T-cell (primary cell): ENCODE measurements around the gene PHF10. TPM values are rescaled to one million over a fixed set of nuclear protein-coding genes. Genes with fewer than 3 reads are reported as not detected.

Source experiments
- ATAC-seq, 4 experiments: fragments of 200-7000 bp in 3 of 4; fragments of 150-1000 bp in 1 of 4; cut with Tn5 transposase; replicated peaks in 1 of 4; 1 replicate in 3 of 4; 2 replicates in 1 of 4; pipeline ENCODE4 v1.10.0; 2021; ENCODE audit warnings: moderate library complexity in 3 of 4, mild to moderate bottlenecking in 2 of 4, moderate number of reproducible peaks in 1 of 4
- CTCF ChIA-PET, 2 donors: fragments of 300-600 bp; sonication (Branson Sonifier 250); formaldehyde crosslinking; loops; one replicate each; lab custom pipeline; 2022; ENCODE audit warnings: antibody characterized with exemption in 2 of 2; lab: Charles Lee
- POLR2A ChIA-PET, 2 donors: fragments of 300-600 bp; sonication (Branson Sonifier 250); formaldehyde crosslinking; loops; one replicate each; lab custom pipeline; 2022; ENCODE audit warnings: antibody characterized with exemption in 2 of 2; lab: Charles Lee
- DNase-seq, 35 experiments: peaks; one replicate each; pipeline versions ENCODE4 v3.0.0 to v3.0.0-alpha.2; 2013 to 2023
- H3K27ac ChIP-seq: one replicate; pipeline ENCODE4 v1.5.1; 2013; ENCODE audit warnings: low read length
- H3K27me3 ChIP-seq, 2 experiments: replicated peaks in 1 of 2; 1 replicate in 1 of 2; 2 replicates in 1 of 2; pipeline versions ENCODE4 v1.6.1 to v1.7.0; 2013; ENCODE audit warnings: low read length in 1 of 2, mixed read lengths in 1 of 2; ENCODE audit not compliant: control insufficient read depth in 2 of 2, insufficient read depth in 2 of 2; ENCODE audit errors: extremely low read depth in 1 of 2
- H3K36me3 ChIP-seq, 2 donors: 1 replicate in 1 of 2; 2 replicates in 1 of 2; pipeline versions ENCODE4 v1.6.1 to v1.7.0; 2013; ENCODE audit warnings: low read length in 1 of 2; ENCODE audit not compliant: control insufficient read depth in 2 of 2, insufficient read depth in 1 of 2; ENCODE audit errors: extremely low read depth in 1 of 2
- H3K4me1 ChIP-seq, 2 experiments: 1 replicate in 1 of 2; 2 replicates in 1 of 2; pipeline versions ENCODE4 v1.6.1 to v1.7.0; 2013; ENCODE audit warnings: low read length in 2 of 2, mixed read lengths in 1 of 2; ENCODE audit not compliant: insufficient read depth in 2 of 2, control insufficient read depth in 1 of 2; ENCODE audit errors: extremely low read depth in 1 of 2
- H3K4me3 ChIP-seq, 2 donors: 1 replicate in 1 of 2; 2 replicates in 1 of 2; pipeline versions ENCODE4 v1.5.1 to v1.7.0; 2013; ENCODE audit warnings: mild to moderate bottlenecking in 2 of 2, low read length in 1 of 2, moderate library complexity in 1 of 2; ENCODE audit not compliant: control insufficient read depth in 1 of 2; ENCODE audit errors: extremely low read depth in 1 of 2
- H3K9me3 ChIP-seq: 2 replicates; pipeline ENCODE4 v1.7.0; 2013
- H3K27ac Mint-ChIP-seq, 2 donors: one replicate each; pipeline ENCODE4 v1.8.0; 2020 to 2021; ENCODE audit warnings: mild to moderate bottlenecking in 2 of 2, mixed read lengths in 2 of 2
- H3K27me3 Mint-ChIP-seq, 2 donors: one replicate each; pipeline ENCODE4 v1.8.0; 2021 to 2022; ENCODE audit warnings: mixed read lengths in 2 of 2
- H3K36me3 Mint-ChIP-seq: one replicate; pipeline ENCODE4 v1.8.0; 2021; ENCODE audit warnings: mixed read lengths
- H3K4me1 Mint-ChIP-seq, 3 donors: one replicate each; pipeline ENCODE4 v1.8.0; 2020 to 2022; ENCODE audit warnings: mixed read lengths in 3 of 3, mild to moderate bottlenecking in 1 of 3
- H3K4me3 Mint-ChIP-seq, 3 donors: one replicate each; pipeline ENCODE4 v1.8.0; 2020 to 2022; ENCODE audit warnings: mild to moderate bottlenecking in 3 of 3, mixed read lengths in 3 of 3, moderate library complexity in 3 of 3
- H3K9me3 Mint-ChIP-seq, 3 donors: one replicate each; pipeline ENCODE4 v1.8.0; 2020 to 2022; ENCODE audit warnings: mixed read lengths in 3 of 3
- WGBS: methylation state at CpG from one replicate; pipeline ENCODE4 v1.1.5; 2013; ENCODE audit warnings: missing lambda C conversion rate; ENCODE audit not compliant: insufficient coverage; 5-methylcytosine and 5-hydroxymethylcytosine counted together
- total RNA-seq, 35 experiments: library from RNA in 6 of 35; stranded (reverse) in 6 of 35; fragments of 120-200 nt in 1 of 35; gene quantifications; one replicate each; pipeline versions ENCODE4 v1.2.1 to v1.2.4 and lab custom pipeline; 2013 to 2026

Gene PHF10
- total RNA-seq, 5 donors from 2014 or later (not counting 1 experiment from before 2014, with no cell fraction given), result 77.8 to 94.1 (median 85.5) TPM

GRCh38 chr6:169654598-169655391 lies 69.5 kb downstream of the PHF10 start:
- H3K27me3 ChIP-seq, result no peaks in the 10 kb centered on the region
- Mint-ChIP-seq H3K9me3 (no peaks in the 10 kb centered on the region), H3K27me3 (no peaks in the 10 kb centered on the region), H3K27ac (peak overlapping the region; percentile 82 to 88), H3K4me1 (peaks cover 6 to 16% (median 11%) of the 10 kb centered on the region in 3 donors), H3K36me3 (peaks cover 29% of the 10 kb centered on the region), H3K4me3 (peak overlapping the region; percentile 81 to 87 (median 83))
- H3K4me1 ChIP-seq, result peaks cover 2 to 11% of the 10 kb centered on the region in 2 experiments
- peak overlapping the region; percentile 42 for H3K27ac ChIP-seq
- peaks cover 0 to 2% of the 10 kb centered on the region in 2 donors for H3K36me3 ChIP-seq
- WGBS, result 49% methylated on average over 43 of the region's 46 CpGs
- peak overlapping the region; percentile 56 to 85 for H3K4me3 ChIP-seq
- no peaks in the 10 kb centered on the region for H3K9me3 ChIP-seq
- ATAC-seq, result peak; percentile 93 to 96 (median 94)
- CTCF ChIA-PET, result interaction anchor here (0.7 to 1.2 kb wide), 3 partner anchors 442 to 703 kb away, joined by 3 to 7 read pairs (median 3); no protein-coding TSS in a partner anchor
- POLR2A ChIA-PET, result interaction anchor here in 1 of 2 donors (0.7 kb wide), 1 partner anchor 71 kb away, joined by 4 read pairs; no protein-coding TSS in a partner anchor
- DNase-seq, result peak in 33 of 35 experiments; percentile 47 to 86 (median 70)

Other genes with a start within 250 kb of the PHF10 start
- 10 to 100 TPM; 39.7 to 71.5 (median 52.5) TPM for gene WDR27, start 22.5 kb downstream of the PHF10 start, total RNA-seq
- 10 to 100 TPM; 17.6 to 30.7 (median 26.2) TPM for gene C6orf120, start 22.4 kb downstream of the PHF10 start, total RNA-seq
- 1 to 10 TPM; 1.9 to 3.9 (median 2.7) TPM for gene DYNLT2, start 27.1 kb upstream of the PHF10 start, total RNA-seq
- gene ERMARD, start 27.1 kb upstream of the PHF10 start, total RNA-seq, result 10 to 100 TPM; 24.7 to 35.7 (median 29.9) TPM